ENCODE measurements around the gene FSTL4. TPM values are rescaled to one million over a fixed set of nuclear protein-coding genes. Genes with fewer than 3 reads are reported as not detected.

Gene FSTL4
- total and polyA plus RNA-seq, 2 experiments from 2014 or later = 1.4 to 2.8 TPM

DNA sequence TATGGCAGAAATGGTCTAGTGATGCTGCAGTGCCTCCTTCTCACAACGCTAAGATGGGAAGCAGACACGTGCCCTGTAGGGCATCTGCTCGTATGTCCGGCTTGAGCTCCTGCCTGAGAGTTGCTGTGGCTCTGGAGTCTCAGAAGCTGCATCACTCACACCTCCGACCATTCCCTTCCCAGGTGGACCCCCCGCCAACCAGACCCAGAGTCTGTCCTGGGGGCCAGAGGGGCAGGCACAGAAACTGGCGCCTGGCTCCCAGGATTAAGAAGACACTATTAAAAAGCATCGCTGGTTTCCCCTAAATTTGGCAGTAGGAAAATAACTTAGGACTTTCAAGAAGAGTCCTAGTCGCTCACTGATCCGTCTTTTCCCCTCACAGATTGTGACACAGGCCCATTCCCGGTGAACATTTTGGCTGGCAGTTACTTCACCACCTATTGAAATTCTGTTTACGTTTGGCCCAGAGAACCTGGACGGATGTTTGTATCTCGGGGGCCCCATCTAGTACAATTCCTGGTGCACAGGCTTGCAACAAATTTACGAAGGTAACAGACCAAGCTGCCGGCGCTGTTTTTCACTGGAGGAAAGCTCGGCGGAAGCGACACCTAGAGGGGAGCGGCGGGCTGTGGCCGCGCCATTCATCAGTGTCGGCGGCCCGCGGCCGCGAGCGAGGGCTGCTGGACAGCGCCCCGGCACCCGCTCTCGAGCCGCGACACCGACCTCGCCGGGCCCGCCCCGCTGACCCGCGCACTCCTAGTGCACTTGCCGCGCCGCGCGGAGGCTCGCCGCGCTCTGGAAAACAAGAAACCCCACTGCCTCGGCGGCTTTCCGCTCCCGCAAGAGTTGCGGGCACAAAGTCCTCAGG is 1.6 kb downstream of the FSTL4 start (continued):
- TF ChIP-seq, protein P1, sequence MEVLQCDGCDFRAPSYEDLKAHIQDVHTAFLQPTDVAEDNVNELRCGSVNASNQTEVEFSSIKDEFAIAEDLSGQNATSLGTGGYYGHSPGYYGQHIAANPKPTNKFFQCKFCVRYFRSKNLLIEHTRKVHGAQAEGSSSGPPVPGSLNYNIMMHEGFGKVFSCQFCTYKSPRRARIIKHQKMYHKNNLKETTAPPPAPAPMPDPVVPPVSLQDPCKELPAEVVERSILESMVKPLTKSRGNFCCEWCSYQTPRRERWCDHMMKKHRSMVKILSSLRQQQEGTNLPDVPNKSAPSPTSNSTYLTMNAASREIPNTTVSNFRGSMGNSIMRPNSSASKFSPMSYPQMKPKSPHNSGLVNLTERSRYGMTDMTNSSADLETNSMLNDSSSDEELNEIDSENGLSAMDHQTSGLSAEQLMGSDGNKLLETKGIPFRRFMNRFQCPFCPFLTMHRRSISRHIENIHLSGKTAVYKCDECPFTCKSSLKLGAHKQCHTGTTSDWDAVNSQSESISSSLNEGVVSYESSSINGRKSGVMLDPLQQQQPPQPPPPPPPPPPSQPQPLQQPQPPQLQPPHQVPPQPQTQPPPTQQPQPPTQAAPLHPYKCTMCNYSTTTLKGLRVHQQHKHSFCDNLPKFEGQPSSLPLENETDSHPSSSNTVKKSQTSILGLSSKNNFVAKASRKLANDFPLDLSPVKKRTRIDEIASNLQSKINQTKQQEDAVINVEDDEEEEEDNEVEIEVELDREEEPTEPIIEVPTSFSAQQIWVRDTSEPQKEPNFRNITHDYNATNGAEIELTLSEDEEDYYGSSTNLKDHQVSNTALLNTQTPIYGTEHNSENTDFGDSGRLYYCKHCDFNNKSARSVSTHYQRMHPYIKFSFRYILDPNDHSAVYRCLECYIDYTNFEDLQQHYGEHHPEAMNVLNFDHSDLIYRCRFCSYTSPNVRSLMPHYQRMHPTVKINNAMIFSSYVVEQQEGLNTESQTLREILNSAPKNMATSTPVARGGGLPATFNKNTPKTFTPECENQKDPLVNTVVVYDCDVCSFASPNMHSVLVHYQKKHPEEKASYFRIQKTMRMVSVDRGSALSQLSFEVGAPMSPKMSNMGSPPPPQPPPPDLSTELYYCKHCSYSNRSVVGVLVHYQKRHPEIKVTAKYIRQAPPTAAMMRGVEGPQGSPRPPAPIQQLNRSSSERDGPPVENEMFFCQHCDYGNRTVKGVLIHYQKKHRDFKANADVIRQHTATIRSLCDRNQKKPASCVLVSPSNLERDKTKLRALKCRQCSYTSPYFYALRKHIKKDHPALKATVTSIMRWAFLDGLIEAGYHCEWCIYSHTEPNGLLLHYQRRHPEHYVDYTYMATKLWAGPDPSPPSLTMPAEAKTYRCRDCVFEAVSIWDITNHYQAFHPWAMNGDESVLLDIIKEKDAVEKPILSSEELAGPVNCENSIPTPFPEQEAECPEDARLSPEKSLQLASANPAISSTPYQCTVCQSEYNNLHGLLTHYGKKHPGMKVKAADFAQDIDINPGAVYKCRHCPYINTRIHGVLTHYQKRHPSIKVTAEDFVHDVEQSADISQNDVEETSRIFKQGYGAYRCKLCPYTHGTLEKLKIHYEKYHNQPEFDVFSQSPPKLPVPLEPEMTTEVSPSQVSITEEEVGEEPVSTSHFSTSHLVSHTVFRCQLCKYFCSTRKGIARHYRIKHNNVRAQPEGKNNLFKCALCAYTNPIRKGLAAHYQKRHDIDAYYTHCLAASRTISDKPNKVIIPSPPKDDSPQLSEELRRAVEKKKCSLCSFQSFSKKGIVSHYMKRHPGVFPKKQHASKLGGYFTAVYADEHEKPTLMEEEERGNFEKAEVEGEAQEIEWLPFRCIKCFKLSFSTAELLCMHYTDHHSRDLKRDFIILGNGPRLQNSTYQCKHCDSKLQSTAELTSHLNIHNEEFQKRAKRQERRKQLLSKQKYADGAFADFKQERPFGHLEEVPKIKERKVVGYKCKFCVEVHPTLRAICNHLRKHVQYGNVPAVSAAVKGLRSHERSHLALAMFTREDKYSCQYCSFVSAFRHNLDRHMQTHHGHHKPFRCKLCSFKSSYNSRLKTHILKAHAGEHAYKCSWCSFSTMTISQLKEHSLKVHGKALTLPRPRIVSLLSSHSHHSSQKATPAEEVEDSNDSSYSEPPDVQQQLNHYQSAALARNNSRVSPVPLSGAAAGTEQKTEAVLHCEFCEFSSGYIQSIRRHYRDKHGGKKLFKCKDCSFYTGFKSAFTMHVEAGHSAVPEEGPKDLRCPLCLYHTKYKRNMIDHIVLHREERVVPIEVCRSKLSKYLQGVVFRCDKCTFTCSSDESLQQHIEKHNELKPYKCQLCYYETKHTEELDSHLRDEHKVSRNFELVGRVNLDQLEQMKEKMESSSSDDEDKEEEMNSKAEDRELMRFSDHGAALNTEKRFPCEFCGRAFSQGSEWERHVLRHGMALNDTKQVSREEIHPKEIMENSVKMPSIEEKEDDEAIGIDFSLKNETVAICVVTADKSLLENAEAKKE (CRISPR knock-in tag; IDR thresholded peaks at IDR 0.05) = no peak
- TF ChIP-seq, protein P2, sequence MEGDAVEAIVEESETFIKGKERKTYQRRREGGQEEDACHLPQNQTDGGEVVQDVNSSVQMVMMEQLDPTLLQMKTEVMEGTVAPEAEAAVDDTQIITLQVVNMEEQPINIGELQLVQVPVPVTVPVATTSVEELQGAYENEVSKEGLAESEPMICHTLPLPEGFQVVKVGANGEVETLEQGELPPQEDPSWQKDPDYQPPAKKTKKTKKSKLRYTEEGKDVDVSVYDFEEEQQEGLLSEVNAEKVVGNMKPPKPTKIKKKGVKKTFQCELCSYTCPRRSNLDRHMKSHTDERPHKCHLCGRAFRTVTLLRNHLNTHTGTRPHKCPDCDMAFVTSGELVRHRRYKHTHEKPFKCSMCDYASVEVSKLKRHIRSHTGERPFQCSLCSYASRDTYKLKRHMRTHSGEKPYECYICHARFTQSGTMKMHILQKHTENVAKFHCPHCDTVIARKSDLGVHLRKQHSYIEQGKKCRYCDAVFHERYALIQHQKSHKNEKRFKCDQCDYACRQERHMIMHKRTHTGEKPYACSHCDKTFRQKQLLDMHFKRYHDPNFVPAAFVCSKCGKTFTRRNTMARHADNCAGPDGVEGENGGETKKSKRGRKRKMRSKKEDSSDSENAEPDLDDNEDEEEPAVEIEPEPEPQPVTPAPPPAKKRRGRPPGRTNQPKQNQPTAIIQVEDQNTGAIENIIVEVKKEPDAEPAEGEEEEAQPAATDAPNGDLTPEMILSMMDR (conservative IDR thresholded peaks at IDR 0.05; ENCODE audit: low read depth in 2 of 2) = peak; percentile 41 to 64

DNA sequence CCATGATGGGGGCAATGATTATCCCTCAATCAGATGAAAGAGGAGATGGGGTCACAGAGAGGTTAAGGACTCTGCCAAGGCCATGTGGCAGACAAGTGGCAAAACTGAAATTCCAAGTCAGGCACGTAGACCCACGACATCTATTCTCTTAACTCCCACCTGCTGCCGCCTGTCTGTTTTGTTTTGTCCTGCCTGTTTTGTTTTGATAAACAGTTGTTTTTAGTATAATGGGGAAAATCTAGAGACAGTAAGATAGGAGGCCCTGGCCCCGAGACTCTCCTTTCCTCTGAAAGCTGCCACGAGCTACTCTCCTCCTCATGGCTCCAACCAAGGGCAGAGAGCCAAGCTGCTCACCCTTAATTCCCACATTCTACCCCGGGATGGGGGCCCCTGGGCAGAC is 4.9 kb downstream of the FSTL4 start:
- Histone ChIP-seq H3K27ac (ENCODE audit: low read depth) (no peak overlapping the region), H4K20me1 (replicated peaks; ENCODE audit: insufficient read depth) (no peaks in the 10 kb centered on the region), H3K36me3 (ENCODE audit: insufficient read depth) (no peaks in the 10 kb centered on the region), H3K79me2 (replicated peaks; ENCODE audit: insufficient read depth) (no peaks in the 10 kb centered on the region), H3K9me2 (ENCODE audit: insufficient read depth) (no peaks in the 10 kb centered on the region), H3K4me2 (no peak overlapping the region), H3K27me3 (ENCODE audit: insufficient read depth) (peaks cover 38% of the 10 kb centered on the region), H3K4me1 (ENCODE audit: insufficient read depth) (peaks cover 13% of the 10 kb centered on the region), H2AFZ (no peak overlapping the region), H3K4me3 (no peak overlapping the region), H3F3A (replicated peaks; ENCODE audit: low read depth) (no peaks in the 10 kb centered on the region)
- Mint-ChIP-seq H3K27ac (no peak overlapping the region), H3K9me3 (no peaks in the 10 kb centered on the region), H3K4me3 (no peak overlapping the region), H3K4me1 (peaks cover 24% of the 10 kb centered on the region), H3K27me3 (ENCODE audit: insufficient read depth, low read depth, poor library complexity) (peaks cover 34% of the 10 kb centered on the region), H3K36me3 (ENCODE audit: low read depth) (no peaks in the 10 kb centered on the region)
- DNase-seq (ENCODE audit: low spot score) (no peak), ATAC-seq (no peak)
- no peak for TF ChIP-seq NANOG (IDR thresholded peaks at IDR 0.05; ENCODE audit: borderline replicate concordance)
- no peak for TF ChIP-seq EZH2 (IDR thresholded peaks at IDR 0.05; ENCODE audit: low read depth, unreplicated experiment)
- TF ChIP-seq, protein P2 (conservative IDR thresholded peaks at IDR 0.05; ENCODE audit: low read depth in 2 of 2) = no peak
- no peak for TF ChIP-seq EZH2phosphoT487 (IDR thresholded peaks at IDR 0.05; ENCODE audit: unreplicated experiment)
- TF ChIP-seq ZNF114 (CRISPR knock-in tag; IDR thresholded peaks at IDR 0.05) = no peak
